BLaER1 (cell line): ENCODE results near the gene FAM78A.
"Not testable (repeated sequence)": the region's sequence is repeated elsewhere in the genome, so short reads cannot be mapped to it uniquely, and the experiment has no call there.

Source experiments
- H3K27ac ChIP-seq: shearing (Covaris generic); formaldehyde crosslinking; 2 replicates; pipeline ENCODE4 v1.8.1; 2022
- H3K27me3 ChIP-seq: shearing (Covaris generic); formaldehyde crosslinking; 2 replicates; pipeline ENCODE4 v1.8.1; 2022
- H3K36me3 ChIP-seq: shearing (Covaris generic); formaldehyde crosslinking; 2 replicates; pipeline ENCODE4 v1.8.1; 2022
- H3K4me1 ChIP-seq: shearing (Covaris generic); formaldehyde crosslinking; 2 replicates; pipeline ENCODE4 v1.8.1; 2022
- H3K4me2 ChIP-seq: shearing (Covaris generic); formaldehyde crosslinking; 2 replicates; pipeline ENCODE4 v1.8.1; 2022
- H3K4me3 ChIP-seq: shearing (Covaris generic); formaldehyde crosslinking; 2 replicates; pipeline ENCODE4 v1.8.1; 2022
- H3K9ac ChIP-seq: shearing (Covaris generic); formaldehyde crosslinking; 2 replicates; pipeline ENCODE4 v1.8.1; 2022
- H3K9me3 ChIP-seq: shearing (Covaris generic); formaldehyde crosslinking; 2 replicates; pipeline ENCODE4 v1.8.1; 2022
- H4K20me1 ChIP-seq: shearing (Covaris generic); formaldehyde crosslinking; 2 replicates; pipeline ENCODE4 v1.8.1; 2022
- Cebpa-rat ChIP-seq: shearing (Covaris generic); IDR thresholded peaks from 2 replicates; pipeline ENCODE4 v1.8.1; 2022

The FAM78A gene

DNA sequence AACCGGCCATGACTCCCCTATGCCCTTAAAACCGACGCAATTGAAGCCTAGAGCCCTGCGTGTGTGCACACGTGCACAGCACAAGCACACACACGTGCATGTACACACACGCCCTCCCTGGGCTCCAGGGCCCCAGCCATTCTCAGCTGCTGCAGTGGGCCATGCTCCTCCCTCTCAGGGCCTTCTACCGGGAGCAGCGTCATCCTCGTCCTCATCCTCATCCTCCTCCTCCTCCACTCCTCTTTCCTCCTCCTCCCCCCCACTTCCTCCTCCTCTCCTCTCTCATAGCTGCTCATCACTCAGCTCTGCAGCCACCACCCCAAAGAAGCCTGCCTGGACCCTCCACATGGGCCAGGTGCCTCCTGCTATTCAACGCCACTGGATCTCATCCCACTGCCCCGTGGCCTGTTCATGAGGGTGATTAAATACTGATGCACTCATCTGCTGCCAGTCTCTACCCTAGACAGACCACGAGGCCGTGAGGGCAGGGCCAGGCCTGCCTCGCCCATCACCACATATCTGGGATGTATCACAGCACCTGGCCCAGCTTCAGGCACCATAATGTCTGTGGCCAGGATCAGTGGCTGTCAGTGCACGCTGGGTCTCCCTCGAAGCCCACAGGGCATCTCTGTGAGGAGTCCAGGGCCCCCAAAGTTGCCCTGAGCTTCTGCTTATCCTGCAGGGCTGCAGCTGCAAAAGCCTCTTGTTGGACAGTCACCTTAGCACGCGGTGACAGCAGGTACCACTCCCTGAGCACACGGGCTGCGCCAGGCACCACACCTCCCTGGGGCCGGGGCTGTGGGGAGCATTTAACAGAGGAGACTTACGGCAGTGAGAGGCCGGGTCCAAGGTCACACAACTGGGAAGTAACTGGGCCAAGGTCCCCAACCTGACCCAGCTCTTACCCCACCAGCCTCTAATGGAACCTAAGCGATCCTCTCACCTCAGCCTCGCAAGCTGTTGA is 9.8 kb downstream of the FAM78A start:
- Histone ChIP-seq H3K9me3 (no peaks in the 10 kb centered on the region), H3K4me2 (peak overlapping the region; percentile 59), H4K20me1 (no peaks in the 10 kb centered on the region), H3K36me3 (0 out of 2 replicates have a peak, but pooled peaks cover 2% of the 10 kb centered on the region), H3K4me1 (peaks cover 90% of the 10 kb centered on the region), H3K27ac (peak overlapping the region; percentile 65), H3K9ac (no peak overlapping the region), H3K27me3 (no peaks in the 10 kb centered on the region), H3K4me3 (no peak overlapping the region)
- no peak for TF ChIP-seq Cebpa-rat

DNA sequence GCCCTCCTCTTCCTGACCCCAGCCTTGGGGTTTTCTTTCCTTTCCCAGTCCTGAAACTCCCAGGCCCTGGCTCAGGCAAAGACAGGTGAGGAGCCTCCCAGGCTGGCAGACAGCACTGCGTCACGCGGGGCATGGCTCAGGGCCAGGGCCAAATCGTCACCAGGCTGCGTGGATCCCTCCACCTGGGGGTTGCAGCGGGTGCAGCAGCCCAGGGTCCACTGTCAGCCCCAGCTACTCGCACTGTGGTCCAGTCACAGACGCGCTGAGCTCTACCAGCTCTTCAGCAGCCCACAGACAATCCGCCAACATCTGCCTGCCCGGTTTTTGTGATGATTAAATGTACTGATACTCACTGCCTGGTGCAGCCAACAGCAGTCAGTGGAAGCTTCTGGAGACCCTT is 12.1 kb downstream of the FAM78A start:
- Histone ChIP-seq H4K20me1 (no peaks in the 10 kb centered on the region), H3K27ac (0 out of 2 replicates have a peak overlapping the region, but pooled peaks have one; percentile 29), H3K4me2 (peak overlapping the region; percentile 0; the same call in 1 of the 2 replicates), H3K4me1 (peaks cover 90% of the 10 kb centered on the region), H3K4me3 (no peak overlapping the region), H3K9ac (peak overlapping the region; percentile 16; the same call in 1 of the 2 replicates), H3K27me3 (no peaks in the 10 kb centered on the region), H3K36me3 (peaks cover 24% of the 10 kb centered on the region), H3K9me3 (no peaks in the 10 kb centered on the region)
- no peak for TF ChIP-seq Cebpa-rat

DNA sequence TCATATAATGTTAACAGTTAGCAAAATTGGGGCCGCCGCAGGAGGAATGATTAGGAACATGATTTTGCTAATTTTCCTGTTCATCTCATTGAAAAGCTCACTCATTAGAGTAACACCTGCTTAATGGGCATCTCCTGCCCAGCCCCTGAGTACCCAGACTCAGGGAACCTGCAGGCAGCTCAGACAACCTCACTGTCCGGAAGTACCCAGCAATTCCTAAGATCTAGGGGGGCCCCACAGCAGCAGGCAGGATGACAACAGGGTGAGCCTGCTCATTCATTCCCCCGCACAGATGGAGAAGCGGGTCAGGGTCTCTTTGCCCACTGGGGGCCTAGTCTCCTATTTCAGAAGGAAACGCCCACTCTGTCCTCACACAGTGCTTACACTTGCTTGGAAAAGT is 12.6 kb downstream of the FAM78A start:
- Histone ChIP-seq H3K27me3 (no peaks in the 10 kb centered on the region), H4K20me1 (no peaks in the 10 kb centered on the region), H3K4me2 (peak overlapping the region; percentile 0; the same call in 1 of the 2 replicates), H3K4me3 (no peak overlapping the region), H3K36me3 (peaks cover 24% of the 10 kb centered on the region), H3K9ac (no peak overlapping the region), H3K9me3 (no peaks in the 10 kb centered on the region), H3K27ac (no peak overlapping the region), H3K4me1 (peaks cover 90% of the 10 kb centered on the region)
- TF ChIP-seq Cebpa-rat, result no peak

DNA sequence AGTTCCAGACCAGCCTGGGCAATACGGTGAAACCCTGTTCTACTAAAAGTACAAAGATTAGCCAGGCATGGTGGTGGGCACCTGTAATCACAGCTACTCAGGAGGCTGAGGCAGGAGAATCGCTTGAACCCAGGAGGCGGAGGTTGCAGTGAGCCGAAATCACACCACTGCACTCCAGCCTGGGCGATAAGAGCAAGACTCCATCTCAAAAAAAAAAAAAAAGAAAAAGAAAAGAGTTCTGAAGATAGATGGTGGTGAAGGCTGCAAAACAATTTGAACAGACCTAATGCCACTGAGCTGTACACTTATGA is 13.3 kb downstream of the FAM78A start:
- Histone ChIP-seq H3K4me1 (peaks cover 90% of the 10 kb centered on the region), H3K4me2 (peak overlapping the region; percentile 53), H3K36me3 (peaks cover 24% of the 10 kb centered on the region)
- not testable (repeated sequence) for H3K9me3 ChIP-seq, H4K20me1 ChIP-seq, H3K4me3 ChIP-seq, H3K9ac ChIP-seq, H3K27ac ChIP-seq, H3K27me3 ChIP-seq

DNA sequence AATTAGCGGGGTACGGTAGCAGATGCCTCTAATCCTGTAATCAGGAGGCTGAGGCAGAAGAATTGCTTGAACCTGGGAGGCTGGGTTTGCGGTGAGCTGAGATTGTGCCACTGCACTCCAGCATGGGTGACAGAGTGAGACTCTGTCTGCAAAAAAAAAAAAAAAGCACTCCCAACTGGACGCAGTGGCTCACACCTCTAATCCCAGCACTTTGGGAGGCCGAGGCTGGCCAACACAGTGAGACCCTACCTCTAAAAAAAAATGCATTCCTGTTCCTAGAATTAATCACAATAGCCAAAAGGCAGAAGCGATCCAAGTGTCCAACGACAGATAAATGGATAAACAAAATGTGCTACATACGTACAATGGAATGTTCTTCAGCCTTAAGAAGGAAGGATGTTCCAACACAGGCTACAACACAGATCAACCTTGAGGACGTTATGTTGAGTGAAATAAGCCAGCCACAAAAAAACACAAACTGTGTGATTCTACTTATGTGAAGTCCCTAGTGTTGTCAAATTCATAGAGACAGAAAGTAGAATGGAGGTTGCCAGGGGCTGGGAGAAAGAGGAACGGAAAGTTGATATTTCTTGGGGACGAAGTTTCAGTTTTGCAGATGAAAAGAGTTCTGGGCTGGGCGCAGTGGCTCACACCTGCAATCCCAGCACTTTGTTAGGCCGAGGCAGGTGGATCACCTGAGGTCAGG is 13.8 kb downstream of the FAM78A start:
- peak overlapping the region; percentile 53 for H3K4me2 ChIP-seq
- no peak overlapping the region for H3K9ac ChIP-seq
- TF ChIP-seq Cebpa-rat, result no peak
- no peak overlapping the region for H3K4me3 ChIP-seq
- no peaks in the 10 kb centered on the region for H3K27me3 ChIP-seq
- no peaks in the 10 kb centered on the region for H4K20me1 ChIP-seq
- peak overlapping the region; percentile 98; the same call in 1 of the 2 replicates for H3K27ac ChIP-seq
- H3K36me3 ChIP-seq, result peaks cover 24% of the 10 kb centered on the region
- H3K9me3 ChIP-seq, result no peaks in the 10 kb centered on the region
- H3K4me1 ChIP-seq, result peaks cover 92% of the 10 kb centered on the region

DNA sequence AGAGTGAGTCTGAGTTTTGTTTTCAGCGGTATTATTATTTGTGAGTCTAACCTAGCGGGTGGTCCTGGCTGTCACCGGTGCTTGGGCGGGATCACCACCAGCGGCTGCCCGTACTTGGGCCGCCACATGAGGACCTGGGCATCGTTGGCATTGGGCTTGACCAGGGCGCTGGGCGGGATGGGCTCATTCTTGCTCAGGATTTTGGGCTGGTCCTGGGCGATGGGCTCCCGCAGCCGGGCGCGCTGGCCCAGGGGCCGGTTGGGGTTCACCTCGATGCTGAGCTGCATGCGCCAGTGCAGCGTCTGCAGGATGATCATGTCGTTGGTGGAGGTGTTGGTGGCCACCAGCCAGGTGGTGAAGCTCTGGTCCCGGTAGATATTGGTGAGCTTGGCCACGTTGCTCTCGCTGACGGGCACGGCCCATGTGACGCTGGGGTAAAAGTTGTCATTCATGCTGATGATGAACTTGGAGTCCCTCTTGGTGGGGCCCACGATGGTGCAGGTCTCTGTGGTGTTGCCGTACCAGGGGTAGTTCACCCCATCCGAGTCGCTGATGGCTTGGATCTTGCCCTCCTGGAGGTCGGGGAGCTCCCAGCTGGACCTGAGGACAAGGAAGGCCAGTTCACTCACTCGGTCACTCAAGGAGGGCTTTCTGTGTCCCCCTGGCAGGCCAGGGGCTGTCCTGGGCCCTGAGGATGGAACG is 15.4 kb downstream of the FAM78A start:
- Histone ChIP-seq H3K4me1 (peaks cover 91% of the 10 kb centered on the region), H3K4me2 (peak overlapping the region; percentile 72), H3K9me3 (no peaks in the 10 kb centered on the region), H3K4me3 (no peak overlapping the region), H4K20me1 (no peaks in the 10 kb centered on the region), H3K27ac (peak overlapping the region; percentile 98), H3K27me3 (no peaks in the 10 kb centered on the region), H3K36me3 (peaks cover 24% of the 10 kb centered on the region), H3K9ac (peak overlapping the region; percentile 65)
- TF ChIP-seq Cebpa-rat, result no peak

DNA sequence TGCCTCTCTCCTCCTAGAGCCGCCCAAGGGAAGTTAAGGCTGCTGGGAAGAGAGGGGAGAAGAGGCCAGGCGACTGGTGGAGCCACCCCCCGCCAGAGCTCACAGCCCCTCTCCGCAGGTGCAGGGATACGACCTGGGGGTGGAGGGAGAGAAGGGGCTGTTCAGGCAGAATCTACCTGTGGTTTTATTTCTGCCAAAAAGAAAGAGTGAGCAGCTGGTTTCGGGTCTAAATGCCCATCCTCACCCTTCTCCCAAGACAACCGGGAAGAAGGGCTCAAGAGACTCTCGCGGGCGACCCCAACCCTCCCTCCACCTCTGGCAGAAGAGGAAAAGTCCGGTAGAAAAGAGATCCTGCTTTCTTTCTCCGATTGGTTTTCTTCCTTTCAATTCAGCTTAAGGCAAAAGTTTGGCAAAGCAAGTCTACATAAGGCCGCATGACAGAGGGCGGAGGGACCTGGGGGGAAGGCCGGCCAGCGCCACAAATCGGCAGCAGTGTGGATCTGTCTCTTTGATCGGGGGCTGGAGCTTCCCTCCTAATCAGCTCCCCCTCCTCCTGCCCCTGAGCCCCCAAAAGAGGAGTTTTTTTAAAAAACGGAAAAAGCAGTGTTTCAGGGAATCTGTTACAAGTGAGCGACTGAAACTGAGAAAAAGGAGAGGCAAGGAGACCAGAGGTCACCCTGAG is 16.3 kb downstream of the FAM78A start:
- H3K4me3 ChIP-seq, result no peak overlapping the region
- peaks cover 24% of the 10 kb centered on the region for H3K36me3 ChIP-seq
- H3K4me2 ChIP-seq, result peak overlapping the region; percentile 72
- no peaks in the 10 kb centered on the region for H3K9me3 ChIP-seq
- peaks cover 94% of the 10 kb centered on the region for H3K4me1 ChIP-seq
- H4K20me1 ChIP-seq, result no peaks in the 10 kb centered on the region
- no peaks in the 10 kb centered on the region for H3K27me3 ChIP-seq
- H3K27ac ChIP-seq, result peak overlapping the region; percentile 98
- no peak for TF ChIP-seq Cebpa-rat
- peak overlapping the region; percentile 65 for H3K9ac ChIP-seq

DNA sequence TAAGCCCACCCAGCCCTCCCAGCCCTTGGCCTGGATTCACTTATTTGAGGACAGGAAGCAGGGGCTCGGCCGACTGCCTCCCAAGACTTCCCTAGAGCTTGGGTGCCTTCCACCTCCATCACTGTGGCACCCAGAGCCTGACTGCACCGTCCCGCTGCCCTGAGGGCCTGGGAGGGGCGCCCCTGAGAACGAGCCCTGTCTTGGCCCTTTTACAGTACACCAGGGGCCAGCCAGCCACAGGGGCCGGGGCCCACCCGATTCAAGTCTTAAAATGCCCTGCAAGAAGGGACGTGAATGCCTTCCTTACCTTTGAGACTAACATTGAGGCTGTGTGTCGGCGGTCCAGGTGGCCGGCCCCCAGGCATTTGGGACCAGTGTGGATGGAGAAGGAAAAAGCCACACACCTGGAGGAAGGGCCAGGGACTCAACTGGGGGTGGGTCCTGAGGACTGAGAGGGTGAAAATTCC is 16.8 kb downstream of the FAM78A start:
- H3K4me1 ChIP-seq, result peaks cover 99% of the 10 kb centered on the region
- no peak for TF ChIP-seq Cebpa-rat
- H3K9me3 ChIP-seq, result no peaks in the 10 kb centered on the region
- peaks cover 24% of the 10 kb centered on the region for H3K36me3 ChIP-seq
- H3K27me3 ChIP-seq, result no peaks in the 10 kb centered on the region
- H3K4me2 ChIP-seq, result peak overlapping the region; percentile 72
- no peak overlapping the region for H3K4me3 ChIP-seq
- H4K20me1 ChIP-seq, result no peaks in the 10 kb centered on the region
- H3K9ac ChIP-seq, result peak overlapping the region; percentile 65; the same call in 1 of the 2 replicates
- H3K27ac ChIP-seq, result peak overlapping the region; percentile 98
